ENCODE results near the gene IRF1.
A peak's percentile ranks its signal among the peaks of the same experiment; 100 is the strongest.

The IRF1 gene

GRCh38 chr5:132460846-132461568 is 29.6 kb downstream of the IRF1 start:
- WGBS (ENCODE audit: extremely low coverage, insufficient coverage, insufficient read length), result no CpG with 5 or more reads among the region's 5 CpGs
- Histone ChIP-seq H3K79me2 (ENCODE audit: control insufficient read depth, insufficient read depth, low read length, poor library complexity) (no peaks in the 10 kb centered on the region), H4K12ac (ENCODE audit: low read depth, low read length) (no peak overlapping the region), H3K23ac (ENCODE audit: low read length) (no peak overlapping the region), H3K27ac (ENCODE audit: low read depth, low read length) (no peak overlapping the region), H3K4ac (ENCODE audit: low read depth, low read length) (no peak overlapping the region), H2AK5ac (ENCODE audit: low read length) (no peak overlapping the region), H3K79me1 (ENCODE audit: low read length) (peaks cover 3% of the 10 kb centered on the region), H3K4me2 (ENCODE audit: low read length) (no peak overlapping the region), H3K4me1 (ENCODE audit: control insufficient read depth in 1 of 2, insufficient read depth in 2 of 2, low read length in 2 of 2) (peaks cover 17 to 21% of the 10 kb centered on the region in 2 experiments), H3K14ac (ENCODE audit: low read length) (no peak overlapping the region), H3K18ac (ENCODE audit: low read length) (no peak overlapping the region), H3K36me3 (ENCODE audit: control insufficient read depth in 1 of 2, insufficient read depth in 2 of 2, low read length in 2 of 2) (no peaks in the 10 kb centered on the region), H3K9ac (ENCODE audit: low read length) (no peak overlapping the region), H3K27me3 (ENCODE audit: insufficient read depth, low read length) (no peaks in the 10 kb centered on the region), H4K8ac (ENCODE audit: low read depth, low read length) (no peak overlapping the region), H2BK120ac (ENCODE audit: insufficient read depth, low read length, poor library complexity) (no peak overlapping the region), H4K91ac (ENCODE audit: low read depth, low read length) (no peak overlapping the region), H3K4me3 (ENCODE audit: low read depth, low read length) (no peak overlapping the region), H2BK12ac (ENCODE audit: low read length) (no peak overlapping the region), H3K9me3 (ENCODE audit: insufficient read depth, low read depth, low read length) (no peaks in the 10 kb centered on the region), H2AFZ (ENCODE audit: insufficient read depth, low read length, poor library complexity) (no peak overlapping the region), H2BK5ac (ENCODE audit: low read depth, low read length, poor library complexity) (no peak overlapping the region)
- DNase-seq, result no peak

- Histone ChIP-seq H2BK120ac (ENCODE audit: insufficient read depth, low read length, poor library complexity) (no peak overlapping the region), H4K8ac (ENCODE audit: low read depth, low read length) (no peak overlapping the region), H3K4me3 (ENCODE audit: low read depth, low read length) (no peak overlapping the region), H3K23ac (ENCODE audit: low read length) (no peak overlapping the region), H3K36me3 (ENCODE audit: control insufficient read depth in 1 of 2, insufficient read depth in 2 of 2, low read length in 2 of 2) (no peaks in the 10 kb centered on the region), H3K27me3 (ENCODE audit: insufficient read depth, low read length) (no peaks in the 10 kb centered on the region), H3K4me1 (ENCODE audit: control insufficient read depth in 1 of 2, insufficient read depth in 2 of 2, low read length in 2 of 2) (peaks cover 16 to 20% of the 10 kb centered on the region in 2 experiments), H2BK5ac (ENCODE audit: low read depth, low read length, poor library complexity) (no peak overlapping the region), H2AFZ (ENCODE audit: insufficient read depth, low read length, poor library complexity) (no peak overlapping the region), H3K79me1 (ENCODE audit: low read length) (peaks cover 3% of the 10 kb centered on the region), H4K91ac (ENCODE audit: low read depth, low read length) (no peak overlapping the region), H3K14ac (ENCODE audit: low read length) (no peak overlapping the region), H3K79me2 (ENCODE audit: control insufficient read depth, insufficient read depth, low read length, poor library complexity) (no peaks in the 10 kb centered on the region), H3K9ac (ENCODE audit: low read length) (no peak overlapping the region), H3K27ac (ENCODE audit: low read depth, low read length) (no peak overlapping the region), H2BK12ac (ENCODE audit: low read length) (no peak overlapping the region), H3K4me2 (ENCODE audit: low read length) (no peak overlapping the region), H3K4ac (ENCODE audit: low read depth, low read length) (no peak overlapping the region), H3K18ac (ENCODE audit: low read length) (no peak overlapping the region), H2AK5ac (ENCODE audit: low read length) (no peak overlapping the region), H3K9me3 (ENCODE audit: insufficient read depth, low read depth, low read length) (no peaks in the 10 kb centered on the region), H4K12ac (ENCODE audit: low read depth, low read length) (no peak overlapping the region)
- DNase-seq, result peak in 1 of 2 donors; percentile 40
- no CpG with 5 or more reads among the region's 8 CpGs for WGBS (ENCODE audit: extremely low coverage, insufficient coverage, insufficient read length)
Observed at GRCh38 chr5:132459983-132460838, 30.4 kb downstream of the IRF1 start.

GRCh38 chr5:132459031-132459982 is 31.3 kb downstream of the IRF1 start:
- peak overlapping the region; percentile 2 for H2AFZ ChIP-seq (ENCODE audit: insufficient read depth, low read length, poor library complexity)
- H3K27me3 ChIP-seq (ENCODE audit: insufficient read depth, low read length), result no peaks in the 10 kb centered on the region
- no peak overlapping the region for H3K4me2 ChIP-seq (ENCODE audit: low read length)
- H3K4me3 ChIP-seq (ENCODE audit: low read depth, low read length), result no peak overlapping the region
- no peak overlapping the region for H3K14ac ChIP-seq (ENCODE audit: low read length)
- no peak overlapping the region for H3K9ac ChIP-seq (ENCODE audit: low read length)
- H2BK5ac ChIP-seq (ENCODE audit: low read depth, low read length, poor library complexity), result no peak overlapping the region
- H4K91ac ChIP-seq (ENCODE audit: low read depth, low read length), result no peak overlapping the region
- H3K23ac ChIP-seq (ENCODE audit: low read length), result no peak overlapping the region
- H3K9me3 ChIP-seq (ENCODE audit: insufficient read depth, low read depth, low read length), result no peaks in the 10 kb centered on the region
- H2BK12ac ChIP-seq (ENCODE audit: low read length), result no peak overlapping the region
- H3K36me3 ChIP-seq (ENCODE audit: control insufficient read depth in 1 of 2, insufficient read depth in 2 of 2, low read length in 2 of 2), result no peaks in the 10 kb centered on the region
- WGBS (ENCODE audit: extremely low coverage, insufficient coverage, insufficient read length), result no CpG with 5 or more reads among the region's 12 CpGs
- no peaks in the 10 kb centered on the region for H3K79me2 ChIP-seq (ENCODE audit: control insufficient read depth, insufficient read depth, low read length, poor library complexity)
- no peak overlapping the region for H3K18ac ChIP-seq (ENCODE audit: low read length)
- no peak overlapping the region for H3K4ac ChIP-seq (ENCODE audit: low read depth, low read length)
- no peak overlapping the region for H3K27ac ChIP-seq (ENCODE audit: low read depth, low read length)
- no peak overlapping the region for H2AK5ac ChIP-seq (ENCODE audit: low read length)
- no peaks in the 10 kb centered on the region for H3K79me1 ChIP-seq (ENCODE audit: low read length)
- peaks cover 7 to 11% of the 10 kb centered on the region in 2 experiments for H3K4me1 ChIP-seq (ENCODE audit: control insufficient read depth in 1 of 2, insufficient read depth in 2 of 2, low read length in 2 of 2)
- H4K8ac ChIP-seq (ENCODE audit: low read depth, low read length), result no peak overlapping the region
- no peak overlapping the region for H2BK120ac ChIP-seq (ENCODE audit: insufficient read depth, low read length, poor library complexity)
- no peak for DNase-seq
- H4K12ac ChIP-seq (ENCODE audit: low read depth, low read length), result no peak overlapping the region

GRCh38 chr5:132458651-132459030 is 31.9 kb downstream of the IRF1 start:
- H3K4me2 ChIP-seq (ENCODE audit: low read length), result no peak overlapping the region
- no peaks in the 10 kb centered on the region for H3K36me3 ChIP-seq (ENCODE audit: control insufficient read depth in 1 of 2, insufficient read depth in 2 of 2, low read length in 2 of 2)
- WGBS (ENCODE audit: extremely low coverage, insufficient coverage, insufficient read length), result no CpG with 5 or more reads among the region's 1 CpG

More at GRCh38 chr5:132458651-132459030, 31.9 kb downstream of the IRF1 start:
- no peaks in the 10 kb centered on the region for H3K79me1 ChIP-seq (ENCODE audit: low read length)
- no peak overlapping the region for H3K4me3 ChIP-seq (ENCODE audit: low read depth, low read length)
- H3K9me3 ChIP-seq (ENCODE audit: insufficient read depth, low read depth, low read length), result no peaks in the 10 kb centered on the region
- H2BK120ac ChIP-seq (ENCODE audit: insufficient read depth, low read length, poor library complexity), result no peak overlapping the region
- H2AK5ac ChIP-seq (ENCODE audit: low read length), result no peak overlapping the region
- no peak overlapping the region for H3K27ac ChIP-seq (ENCODE audit: low read depth, low read length)
- no peak for DNase-seq
- H3K4ac ChIP-seq (ENCODE audit: low read depth, low read length), result no peak overlapping the region
- no peaks in the 10 kb centered on the region for H3K27me3 ChIP-seq (ENCODE audit: insufficient read depth, low read length)
- H3K14ac ChIP-seq (ENCODE audit: low read length), result no peak overlapping the region
- no peak overlapping the region for H4K91ac ChIP-seq (ENCODE audit: low read depth, low read length)
- no peak overlapping the region for H3K9ac ChIP-seq (ENCODE audit: low read length)
- no peak overlapping the region for H2BK12ac ChIP-seq (ENCODE audit: low read length)
- H3K23ac ChIP-seq (ENCODE audit: low read length), result no peak overlapping the region
- no peak overlapping the region for H4K8ac ChIP-seq (ENCODE audit: low read depth, low read length)
- no peaks in the 10 kb centered on the region for H3K79me2 ChIP-seq (ENCODE audit: control insufficient read depth, insufficient read depth, low read length, poor library complexity)
- peaks cover 4 to 6% of the 10 kb centered on the region in 2 experiments for H3K4me1 ChIP-seq (ENCODE audit: control insufficient read depth in 1 of 2, insufficient read depth in 2 of 2, low read length in 2 of 2)
- no peak overlapping the region for H4K12ac ChIP-seq (ENCODE audit: low read depth, low read length)
- H2BK5ac ChIP-seq (ENCODE audit: low read depth, low read length, poor library complexity), result no peak overlapping the region
- H3K18ac ChIP-seq (ENCODE audit: low read length), result no peak overlapping the region
- no peak overlapping the region for H2AFZ ChIP-seq (ENCODE audit: insufficient read depth, low read length, poor library complexity)
